Natural killer cell (primary cell): ENCODE data around the gene PREB. TPM values are rescaled to one million over a fixed set of nuclear protein-coding genes. Genes with fewer than 3 reads are reported as not detected.
A peak's percentile ranks its signal among the peaks of the same experiment; 100 is the strongest.

Experiments
- ATAC-seq, 3 donors: fragments of 150-1000 bp in 2 of 3; fragments of 200-7000 bp in 1 of 3; cut with Tn5 transposase; 1 replicate in 1 of 3; 2 replicates in 2 of 3; pipeline ENCODE4 v1.10.0; 2021; ENCODE audit warnings: mild to moderate bottlenecking in 2 of 3, moderate library complexity in 2 of 3
- DNase-seq, 2 donors: peaks; one replicate each; pipeline versions ENCODE4 v3.0.0 to v3.0.0-alpha.2; 2013 to 2021; ENCODE audit warnings: mixed read lengths in 1 of 2
- H3K27ac ChIP-seq: one replicate; pipeline ENCODE4 v1.5.1; 2013; ENCODE audit warnings: mild to moderate bottlenecking, low read length
- H3K27me3 ChIP-seq: one replicate; pipeline ENCODE4 v1.6.1; 2013; ENCODE audit warnings: low read length; ENCODE audit not compliant: control insufficient read depth, insufficient read depth
- H3K36me3 ChIP-seq: one replicate; pipeline ENCODE4 v1.6.1; 2013; ENCODE audit warnings: low read length; ENCODE audit not compliant: control insufficient read depth, insufficient read depth
- H3K4me1 ChIP-seq: one replicate; pipeline ENCODE4 v1.6.1; 2013; ENCODE audit warnings: low read length; ENCODE audit not compliant: control insufficient read depth, insufficient read depth
- H3K4me3 ChIP-seq: one replicate; pipeline ENCODE4 v1.5.1; 2013; ENCODE audit warnings: low read length
- H3K9me3 ChIP-seq: one replicate; pipeline ENCODE4 v1.6.1; 2013; ENCODE audit warnings: low read length; ENCODE audit not compliant: control insufficient read depth, insufficient read depth
- H3K27ac Mint-ChIP-seq, 2 donors: one replicate each; pipeline ENCODE4 v1.8.0; 2022; ENCODE audit warnings: mild to moderate bottlenecking in 2 of 2, mixed read lengths in 2 of 2, moderate library complexity in 1 of 2
- H3K27me3 Mint-ChIP-seq, 2 donors: one replicate each; pipeline ENCODE4 v1.8.0; 2022; ENCODE audit warnings: low read depth in 2 of 2, mixed read lengths in 2 of 2
- H3K36me3 Mint-ChIP-seq: one replicate; pipeline ENCODE4 v1.8.0; 2022; ENCODE audit warnings: mixed read lengths
- H3K4me1 Mint-ChIP-seq, 2 donors: one replicate each; pipeline ENCODE4 v1.8.0; 2022; ENCODE audit warnings: mixed read lengths in 2 of 2
- H3K4me3 Mint-ChIP-seq: one replicate; pipeline ENCODE4 v1.8.0; 2022; ENCODE audit warnings: mild to moderate bottlenecking, moderate library complexity, mixed read lengths
- H3K9me3 Mint-ChIP-seq, 2 donors: one replicate each; pipeline ENCODE4 v1.8.0; 2022; ENCODE audit warnings: mixed read lengths in 2 of 2
- WGBS: methylation state at CpG from one replicate; pipeline ENCODE4 v1.1.7; 2013; ENCODE audit warnings: missing lambda C conversion rate; ENCODE audit not compliant: insufficient coverage; 5-methylcytosine and 5-hydroxymethylcytosine counted together
- intact Hi-C: fragments of 100-400 bp; cut with micrococcal nuclease; formaldehyde crosslinking; loops from one replicate; pipeline ENCODE4 v1.14.2; 2022
- total RNA-seq, 4 donors: library from RNA; stranded (reverse); fragments of 120-200 nt in 1 of 4; gene quantifications; one replicate each; pipeline versions ENCODE4 v1.2.3 to v1.2.4, GENCODE V29; 2013 to 2022
- TF ChIP-seq, protein P1 (sequence below): fragments of 200-600 bp; IDR thresholded peaks from one replicate; pipeline ENCODE4 v1.8.0; 2022; ENCODE audit warnings: antibody characterized with exemption

Gene PREB
- total RNA-seq, 3 donors from 2014 or later (not counting 1 experiment from before 2014, with no cell fraction given): 24.6 to 41.5 (median 31.2) TPM

DNA sequence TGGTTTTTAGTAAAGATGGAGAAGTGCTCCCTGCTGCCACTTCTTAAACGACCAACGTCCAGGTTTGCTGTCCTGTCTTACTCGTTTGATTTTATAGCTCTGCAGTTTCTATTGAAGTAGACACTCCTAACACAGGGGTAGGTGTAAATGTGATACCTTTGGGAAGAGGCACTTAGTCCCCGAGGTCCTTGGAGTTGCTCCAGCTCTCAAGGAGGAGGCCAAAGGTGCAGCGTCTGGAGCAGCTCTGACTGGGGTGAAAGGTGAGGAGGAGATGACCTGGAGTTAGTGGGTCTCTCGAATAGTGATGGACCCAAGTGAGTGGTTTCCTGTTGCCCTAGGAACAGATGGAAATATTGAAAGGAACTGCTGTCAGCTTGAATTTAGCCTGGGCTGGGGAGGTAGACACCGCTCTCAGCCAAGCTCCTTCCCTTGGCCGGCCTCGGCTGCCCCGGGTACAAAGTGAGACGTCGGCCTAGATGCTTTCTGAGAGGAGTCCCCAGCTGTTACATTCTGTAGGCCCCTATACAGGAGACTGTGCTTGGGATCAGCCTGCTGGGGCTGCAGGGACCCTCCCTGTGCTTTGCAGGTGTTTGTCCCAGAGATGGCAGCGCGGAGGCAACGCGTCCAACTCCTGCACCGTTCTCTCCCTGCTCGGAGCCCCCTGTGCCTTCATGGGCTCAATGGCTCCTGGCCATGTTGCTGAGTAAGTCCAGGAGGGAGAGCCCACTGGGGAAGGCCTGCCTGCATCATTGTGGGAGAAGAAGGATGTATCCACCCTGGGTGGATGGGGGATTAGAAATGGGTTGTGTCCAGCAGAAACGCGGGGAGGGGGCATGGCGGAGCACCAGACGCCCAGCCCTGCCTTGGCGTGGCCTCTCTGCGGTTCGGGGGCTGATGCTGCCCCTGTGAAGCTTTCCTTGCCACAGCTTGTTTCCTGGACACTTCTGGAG lies 42.4 kb downstream of the PREB start:
- no peak for DNase-seq
- H3K9me3 ChIP-seq: no peaks in the 10 kb centered on the region
- intact Hi-C loops: no loop called here
- no peaks in the 10 kb centered on the region for H3K36me3 Mint-ChIP-seq
- H3K36me3 ChIP-seq: no peaks in the 10 kb centered on the region
- no peaks in the 10 kb centered on the region for H3K9me3 Mint-ChIP-seq
- no peak for ATAC-seq
- H3K4me1 Mint-ChIP-seq: peaks cover 4 to 20% of the 10 kb centered on the region in 2 donors
- no peak overlapping the region for H3K4me3 Mint-ChIP-seq
- no peak overlapping the region for H3K27ac Mint-ChIP-seq
- H3K4me3 ChIP-seq: no peak overlapping the region
- H3K27me3 ChIP-seq: no peaks in the 10 kb centered on the region
- WGBS: 84% methylated on average over 25 of the region's 25 CpGs
- H3K4me1 ChIP-seq: peaks cover 13% of the 10 kb centered on the region
- no peak overlapping the region for H3K27ac ChIP-seq
- TF ChIP-seq, protein P1, sequence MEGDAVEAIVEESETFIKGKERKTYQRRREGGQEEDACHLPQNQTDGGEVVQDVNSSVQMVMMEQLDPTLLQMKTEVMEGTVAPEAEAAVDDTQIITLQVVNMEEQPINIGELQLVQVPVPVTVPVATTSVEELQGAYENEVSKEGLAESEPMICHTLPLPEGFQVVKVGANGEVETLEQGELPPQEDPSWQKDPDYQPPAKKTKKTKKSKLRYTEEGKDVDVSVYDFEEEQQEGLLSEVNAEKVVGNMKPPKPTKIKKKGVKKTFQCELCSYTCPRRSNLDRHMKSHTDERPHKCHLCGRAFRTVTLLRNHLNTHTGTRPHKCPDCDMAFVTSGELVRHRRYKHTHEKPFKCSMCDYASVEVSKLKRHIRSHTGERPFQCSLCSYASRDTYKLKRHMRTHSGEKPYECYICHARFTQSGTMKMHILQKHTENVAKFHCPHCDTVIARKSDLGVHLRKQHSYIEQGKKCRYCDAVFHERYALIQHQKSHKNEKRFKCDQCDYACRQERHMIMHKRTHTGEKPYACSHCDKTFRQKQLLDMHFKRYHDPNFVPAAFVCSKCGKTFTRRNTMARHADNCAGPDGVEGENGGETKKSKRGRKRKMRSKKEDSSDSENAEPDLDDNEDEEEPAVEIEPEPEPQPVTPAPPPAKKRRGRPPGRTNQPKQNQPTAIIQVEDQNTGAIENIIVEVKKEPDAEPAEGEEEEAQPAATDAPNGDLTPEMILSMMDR: no peak
- no peaks in the 10 kb centered on the region for H3K27me3 Mint-ChIP-seq

DNA sequence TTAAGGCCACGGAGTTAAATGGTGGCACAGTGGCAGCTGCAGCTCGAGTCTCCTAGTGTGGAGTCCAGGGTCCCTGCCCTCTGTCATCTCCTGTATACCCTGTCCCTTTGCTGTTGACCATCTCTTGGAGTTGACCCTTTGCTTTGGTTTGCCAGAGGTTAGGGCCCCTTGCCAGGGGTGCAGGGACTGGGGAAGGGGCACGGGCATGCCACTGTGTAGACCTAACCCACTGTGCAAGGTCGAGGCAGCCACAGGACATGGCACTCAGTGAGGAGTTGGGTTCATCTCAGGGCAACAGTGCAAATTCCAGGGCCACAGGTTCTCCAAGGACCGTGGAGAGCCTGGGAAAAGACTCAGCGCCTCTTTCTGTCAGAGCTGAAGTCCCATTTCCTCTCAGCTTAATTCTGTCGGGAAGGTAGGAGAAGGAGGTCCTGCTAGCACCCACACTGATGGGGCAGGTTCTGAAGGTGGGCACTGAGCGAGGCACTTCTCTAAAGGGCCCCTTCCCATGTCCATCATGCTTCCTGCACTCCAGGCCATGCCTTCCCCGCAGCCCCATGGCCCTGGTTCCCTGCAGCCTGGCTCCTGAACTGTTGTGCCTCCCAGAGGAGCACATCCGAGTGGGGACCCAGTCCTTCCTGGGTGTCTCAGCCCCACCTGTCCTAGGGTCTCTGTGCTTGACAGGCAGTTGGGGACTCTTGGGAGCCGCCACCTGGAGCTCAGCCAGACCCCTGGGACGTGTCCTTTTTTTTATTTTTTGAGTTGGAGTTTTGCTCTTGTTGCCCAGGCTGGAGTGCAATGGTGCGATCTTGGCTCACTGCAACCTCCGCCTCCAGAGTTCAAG lies 45.1 kb downstream of the PREB start:
- WGBS: 95% methylated on average over 14 of the region's 14 CpGs
- Histone ChIP-seq H3K4me1 (peaks cover 21% of the 10 kb centered on the region), H3K36me3 (no peaks in the 10 kb centered on the region), H3K9me3 (no peaks in the 10 kb centered on the region), H3K4me3 (no peak overlapping the region), H3K27ac (no peak overlapping the region), H3K27me3 (no peaks in the 10 kb centered on the region)
- H3K4me1 Mint-ChIP-seq: peaks cover 16 to 19% of the 10 kb centered on the region in 2 donors
- no peak overlapping the region for H3K27ac Mint-ChIP-seq
- no peaks in the 10 kb centered on the region for H3K36me3 Mint-ChIP-seq
- ATAC-seq (no peak), DNase-seq (no peak)
- TF ChIP-seq, protein P1: no peak
- no peaks in the 10 kb centered on the region for H3K27me3 Mint-ChIP-seq
- intact Hi-C loops: loop anchor here (5.0 to 10.0 kb wide), 2 partner anchors 45 to 123 kb away; partner anchors contain the start of genes ATRAID, PREB, PRR30 and SLC5A6
- no peak overlapping the region for H3K4me3 Mint-ChIP-seq
- H3K9me3 Mint-ChIP-seq: no peaks in the 10 kb centered on the region

DNA sequence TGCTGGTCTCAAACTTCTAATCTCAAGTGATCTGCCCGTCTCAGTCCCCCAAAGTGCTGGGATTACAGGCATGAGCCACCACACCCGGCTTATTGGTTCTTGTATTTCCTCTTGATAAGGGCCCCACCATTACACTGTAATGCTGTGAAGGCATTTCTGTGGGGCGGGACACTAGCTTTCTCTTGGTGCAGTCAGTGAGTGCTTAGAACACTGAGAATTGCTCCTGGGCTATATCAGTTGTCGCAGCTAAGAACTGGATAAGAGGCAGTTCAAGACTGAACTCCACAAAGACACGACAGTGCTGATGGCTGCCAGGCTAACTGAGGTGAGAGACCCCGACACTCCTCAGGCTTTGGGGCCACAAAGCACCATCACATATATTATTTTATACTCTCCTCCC lies 45.8 kb downstream of the PREB start:
- DNase-seq: no peak
- Histone ChIP-seq H3K9me3 (no peaks in the 10 kb centered on the region), H3K4me3 (no peak overlapping the region), H3K4me1 (peaks cover 21% of the 10 kb centered on the region), H3K36me3 (no peaks in the 10 kb centered on the region), H3K27ac (no peak overlapping the region), H3K27me3 (no peaks in the 10 kb centered on the region)
- Mint-ChIP-seq H3K4me1 (peaks cover 16 to 24% of the 10 kb centered on the region in 2 donors), H3K36me3 (no peaks in the 10 kb centered on the region), H3K27ac (no peak overlapping the region), H3K9me3 (no peaks in the 10 kb centered on the region), H3K4me3 (peak overlapping the region; percentile 61), H3K27me3 (no peaks in the 10 kb centered on the region)
- WGBS: 92% methylated on average over 6 of the region's 6 CpGs
- ATAC-seq: no peak
- intact Hi-C loops: loop anchor here (5.0 to 10.0 kb wide), 2 partner anchors 46 to 124 kb away; partner anchors contain the start of genes ATRAID, PREB, PRR30 and SLC5A6
- TF ChIP-seq, protein P1: no peak
